ENCODE data around the gene C2orf76. TPM values are rescaled to one million over a fixed set of nuclear protein-coding genes. Genes with fewer than 3 reads are reported as not detected.

The C2orf76 gene
- total and polyA plus RNA-seq, 2 experiments from 2014 or later, result 5.8 to 21.6 TPM

- H3K9me2 ChIP-seq (ENCODE audit: insufficient read depth), result no peaks in the 10 kb centered on the region
- H4K20me1 ChIP-seq (replicated peaks; ENCODE audit: insufficient read depth), result no peaks in the 10 kb centered on the region
- H2AFZ ChIP-seq, result no peak overlapping the region
- no peak overlapping the region for H3K27ac ChIP-seq (ENCODE audit: low read depth)
- no peak for DNase-seq (ENCODE audit: low spot score)
- no peaks in the 10 kb centered on the region for H3K4me1 ChIP-seq (ENCODE audit: insufficient read depth)
- no peak overlapping the region for H3K4me2 ChIP-seq
- no peak overlapping the region for H3K4me3 ChIP-seq
- H3F3A ChIP-seq (replicated peaks; ENCODE audit: low read depth), result no peaks in the 10 kb centered on the region
- TF ChIP-seq CTCF (conservative IDR thresholded peaks at IDR 0.05; ENCODE audit: low read depth in 2 of 2) (no peak), CREB1 (CRISPR knock-in tag; IDR thresholded peaks at IDR 0.05; ENCODE audit: low read depth) (no peak), EZH2 (IDR thresholded peaks at IDR 0.05; ENCODE audit: low read depth, unreplicated experiment) (no peak), EZH2phosphoT487 (IDR thresholded peaks at IDR 0.05; ENCODE audit: unreplicated experiment) (no peak), ZNF331 (CRISPR knock-in tag; IDR thresholded peaks at IDR 0.05; ENCODE audit: low read depth) (no peak), ETS1 (IDR thresholded peaks at IDR 0.05) (no peak), NANOG (IDR thresholded peaks at IDR 0.05; ENCODE audit: borderline replicate concordance) (no peak), ZNF462 (CRISPR knock-in tag; IDR thresholded peaks at IDR 0.05) (no peak)
- ATAC-seq, result no peak
- no peaks in the 10 kb centered on the region for H3K79me2 ChIP-seq (replicated peaks; ENCODE audit: insufficient read depth)
- H3K27me3 ChIP-seq (ENCODE audit: insufficient read depth), result no peaks in the 10 kb centered on the region
- Mint-ChIP-seq H3K27ac (no peak overlapping the region), H3K4me1 (no peaks in the 10 kb centered on the region; the same call in 2 of the 3 replicates), H3K27me3 (ENCODE audit: insufficient read depth, low read depth, poor library complexity) (peaks cover 6% of the 10 kb centered on the region), H3K9me3 (no peaks in the 10 kb centered on the region), H3K4me3 (no peak overlapping the region), H3K36me3 (ENCODE audit: low read depth) (no peaks in the 10 kb centered on the region)
- H3K36me3 ChIP-seq (ENCODE audit: insufficient read depth), result no peaks in the 10 kb centered on the region
Measured at GRCh38 chr2:119338272-119338671, 28.4 kb downstream of the C2orf76 start.

All from GM23338 (cell line).